Liver (tissue), 9 donors: ENCODE data around the gene SGCD. TPM values are rescaled to one million over a fixed set of nuclear protein-coding genes. Genes with fewer than 3 reads are reported as not detected.

ENCODE experiments used
- DNase-seq: peaks from one replicate; pipeline ENCODE4 v3.0.0-alpha.2; 2017; ENCODE audit warnings: low spot score
- H3K27ac ChIP-seq, 2 donors: one replicate each; pipeline ENCODE4 v1.7.0; 2013; ENCODE audit warnings: inconsistent platforms in 2 of 2, low read length in 2 of 2, control low read depth in 1 of 2, low read depth in 1 of 2, mild to moderate bottlenecking in 1 of 2
- H3K27me3 ChIP-seq, 4 donors: one replicate each; pipeline versions ENCODE4 v1.6.1 to v1.7.0; 2013; ENCODE audit warnings: low read length in 3 of 4, inconsistent platforms in 1 of 4, mild to moderate bottlenecking in 1 of 4, moderate library complexity in 1 of 4; ENCODE audit not compliant: control insufficient read depth in 4 of 4, insufficient read depth in 4 of 4
- H3K36me3 ChIP-seq, 4 donors: one replicate each; pipeline versions ENCODE4 v1.6.1 to v1.7.0; 2013; ENCODE audit warnings: low read length in 3 of 4, mild to moderate bottlenecking in 3 of 4, low read depth in 1 of 4, moderate library complexity in 1 of 4; ENCODE audit not compliant: control insufficient read depth in 4 of 4, insufficient read depth in 3 of 4
- H3K4me1 ChIP-seq, 4 donors: one replicate each; pipeline versions ENCODE4 v1.6.1 to v1.7.0; 2013; ENCODE audit warnings: low read length in 3 of 4, mild to moderate bottlenecking in 3 of 4, moderate library complexity in 1 of 4; ENCODE audit not compliant: control insufficient read depth in 4 of 4, insufficient read depth in 4 of 4
- H3K4me3 ChIP-seq, 3 donors: one replicate each; pipeline versions ENCODE4 v1.6.1 to v1.7.0; 2013; ENCODE audit warnings: low read length in 3 of 3, control low read depth in 1 of 3, low read depth in 1 of 3, mild to moderate bottlenecking in 1 of 3
- H3K9ac ChIP-seq, 2 donors: one replicate each; pipeline ENCODE4 v1.7.0; 2013; ENCODE audit warnings: low read length in 2 of 2, mild to moderate bottlenecking in 2 of 2, moderate library complexity in 2 of 2, control low read depth in 1 of 2, low read depth in 1 of 2
- H3K9me3 ChIP-seq, 4 donors: one replicate each; pipeline versions ENCODE4 v1.6.1 to v1.7.0; 2013; ENCODE audit warnings: low read length in 3 of 4; ENCODE audit not compliant: control insufficient read depth in 4 of 4
- EGR1 ChIP-seq, 2 donors: IDR thresholded peaks; 2 replicates each; pipeline ENCODE4 v1.6.1; 2016 to 2018; ENCODE audit warnings: antibody characterized with exemption in 2 of 2, low read depth in 2 of 2
- FOXA1 ChIP-seq: IDR thresholded peaks from 2 replicates; pipeline ENCODE4 v1.6.1; 2016; ENCODE audit warnings: antibody characterized with exemption
- FOXA2 ChIP-seq: IDR thresholded peaks from 2 replicates; pipeline ENCODE4 v1.6.1; 2016; ENCODE audit warnings: antibody characterized with exemption
- GABPA ChIP-seq, 2 donors: IDR thresholded peaks in 1 of 2; conservative IDR thresholded peaks in 1 of 2; 2 replicates each; pipeline ENCODE4 v1.6.1; 2016; ENCODE audit warnings: antibody characterized with exemption in 2 of 2, mild to moderate bottlenecking in 1 of 2, moderate library complexity in 1 of 2
- HNF4A ChIP-seq, 2 donors: conservative IDR thresholded peaks; 2 replicates each; pipeline ENCODE4 v1.6.1; 2016; ENCODE audit warnings: antibody characterized with exemption in 2 of 2, mild to moderate bottlenecking in 2 of 2
- HNF4G ChIP-seq: IDR thresholded peaks from 2 replicates; pipeline ENCODE4 v1.6.1; 2016; ENCODE audit warnings: antibody characterized with exemption
- JUND ChIP-seq, 2 donors: IDR thresholded peaks; 2 replicates each; pipeline ENCODE4 v1.6.1; 2016; ENCODE audit warnings: antibody characterized with exemption in 2 of 2
- NR2F2 ChIP-seq: IDR thresholded peaks from 2 replicates; pipeline ENCODE4 v1.6.1; 2016; ENCODE audit warnings: antibody characterized with exemption
- RAD21 ChIP-seq, 2 donors: IDR thresholded peaks; 2 replicates each; pipeline ENCODE4 v1.6.1; 2016; ENCODE audit warnings: antibody characterized with exemption in 2 of 2, mild to moderate bottlenecking in 2 of 2
- RXRA ChIP-seq, 2 donors: IDR thresholded peaks; 2 replicates each; pipeline ENCODE4 v1.6.1; 2017 to 2018; ENCODE audit warnings: antibody characterized with exemption in 2 of 2, mild to moderate bottlenecking in 1 of 2
- SP1 ChIP-seq: IDR thresholded peaks from 2 replicates; pipeline ENCODE4 v1.6.1; 2018; ENCODE audit warnings: antibody characterized with exemption, mild to moderate bottlenecking
- TAF1 ChIP-seq: conservative IDR thresholded peaks from 2 replicates; pipeline ENCODE4 v1.6.1; 2016; ENCODE audit warnings: antibody characterized with exemption, mild to moderate bottlenecking
- YY1 ChIP-seq: IDR thresholded peaks from 2 replicates; pipeline ENCODE4 v1.6.1; 2016; ENCODE audit warnings: antibody characterized with exemption, mild to moderate bottlenecking
- WGBS: extraction: QIAGEN DNeasy Blood & Tissue Kit; methylation state at CpG from one replicate; pipeline ENCODE4 v1.1.7; 2013; 5-methylcytosine and 5-hydroxymethylcytosine counted together
- polyA plus RNA-seq, 2 donors: library from polyadenylated mRNA; stranded (reverse) in 1 of 2; unstranded in 1 of 2; fragments of 200-250 nt in 1 of 2; fragments of >200 nt in 1 of 2; fragmentation: Nextera tagmentation in 1 of 2; extraction: Ambion mirVana in 1 of 2; gene quantifications; one replicate each; pipeline versions ENCODE4 v1.2.1 to v1.2.3, GENCODE V29; 2013 to 2015
- total RNA-seq, 2 donors: library from RNA; depleted of rRNA; stranded (reverse); fragments of >200 nt; gene quantifications; one replicate each; pipeline ENCODE4 v1.2.3, GENCODE V29; 2014
- TF ChIP-seq, protein P1 (sequence below): IDR thresholded peaks from 2 replicates; pipeline ENCODE4 v1.6.1; 2016; ENCODE audit warnings: antibody characterized with exemption
- TF ChIP-seq, protein P2 (sequence below): IDR thresholded peaks from 2 replicates; pipeline ENCODE4 v1.6.1; 2016; ENCODE audit warnings: antibody characterized with exemption
- TF ChIP-seq, protein P3 (sequence below): IDR thresholded peaks from 2 replicates; pipeline ENCODE4 v1.6.1; 2016; ENCODE audit warnings: antibody characterized with exemption, mild to moderate bottlenecking
- TF ChIP-seq, protein P4 (sequence below): fragments of 150-350 bp; IDR thresholded peaks from 2 replicates; pipeline ENCODE4 v1.5.1; 2017; ENCODE audit warnings: improper control_type of control experiment, low read depth, low read length; ENCODE audit not compliant: missing input control
- TF ChIP-seq, protein P5 (sequence below): IDR thresholded peaks from 2 replicates; pipeline ENCODE4 v1.6.1; 2016; ENCODE audit warnings: antibody characterized with exemption
- donor health status: healthy.
- donor health status: healthy.
- donor health status: healthy.
- donor health status: healthy.
- donor health status: healthy.

The SGCD gene
- total and polyA plus RNA-seq, 4 donors = 0.35 to 1.7 (median 1.0) TPM

DNA sequence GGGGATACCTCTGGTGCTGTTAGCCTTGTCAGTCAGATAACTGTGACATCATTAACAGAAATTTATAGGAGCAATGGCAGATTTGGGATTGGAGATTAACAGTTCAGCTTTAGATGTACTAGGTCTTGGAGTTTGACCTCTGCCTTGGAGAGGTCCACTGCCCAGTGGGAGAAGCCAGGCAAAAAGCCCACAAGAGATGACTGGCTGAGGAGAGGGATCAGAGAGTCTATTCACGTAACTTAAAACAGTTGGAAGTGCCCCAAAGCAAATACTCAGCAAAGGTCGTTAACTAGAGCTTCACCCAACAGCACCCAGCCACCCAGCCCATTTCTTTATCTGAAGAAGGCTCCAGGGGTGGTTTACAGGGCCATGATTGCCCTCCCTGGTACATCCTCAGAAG, 290.5 kb downstream of the SGCD start:
- no peaks in the 10 kb centered on the region for H3K36me3 ChIP-seq
- no peak overlapping the region for H3K27ac ChIP-seq
- H3K9me3 ChIP-seq = no peaks in the 10 kb centered on the region
- 31% methylated on average over 2 of the region's 2 CpGs for WGBS
- DNase-seq = no peak
- TF ChIP-seq, protein P1, sequence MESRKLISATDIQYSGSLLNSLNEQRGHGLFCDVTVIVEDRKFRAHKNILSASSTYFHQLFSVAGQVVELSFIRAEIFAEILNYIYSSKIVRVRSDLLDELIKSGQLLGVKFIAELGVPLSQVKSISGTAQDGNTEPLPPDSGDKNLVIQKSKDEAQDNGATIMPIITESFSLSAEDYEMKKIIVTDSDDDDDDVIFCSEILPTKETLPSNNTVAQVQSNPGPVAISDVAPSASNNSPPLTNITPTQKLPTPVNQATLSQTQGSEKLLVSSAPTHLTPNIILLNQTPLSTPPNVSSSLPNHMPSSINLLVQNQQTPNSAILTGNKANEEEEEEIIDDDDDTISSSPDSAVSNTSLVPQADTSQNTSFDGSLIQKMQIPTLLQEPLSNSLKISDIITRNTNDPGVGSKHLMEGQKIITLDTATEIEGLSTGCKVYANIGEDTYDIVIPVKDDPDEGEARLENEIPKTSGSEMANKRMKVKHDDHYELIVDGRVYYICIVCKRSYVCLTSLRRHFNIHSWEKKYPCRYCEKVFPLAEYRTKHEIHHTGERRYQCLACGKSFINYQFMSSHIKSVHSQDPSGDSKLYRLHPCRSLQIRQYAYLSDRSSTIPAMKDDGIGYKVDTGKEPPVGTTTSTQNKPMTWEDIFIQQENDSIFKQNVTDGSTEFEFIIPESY = no peak
- no peak for TF ChIP-seq RAD21 (IDR thresholded peaks at IDR 0.05)
- no peak for TF ChIP-seq GABPA (IDR thresholded peaks at IDR 0.05 in 1 of 2, conservative IDR thresholded peaks at IDR 0.05 in 1 of 2)
- TF ChIP-seq, protein P2, sequence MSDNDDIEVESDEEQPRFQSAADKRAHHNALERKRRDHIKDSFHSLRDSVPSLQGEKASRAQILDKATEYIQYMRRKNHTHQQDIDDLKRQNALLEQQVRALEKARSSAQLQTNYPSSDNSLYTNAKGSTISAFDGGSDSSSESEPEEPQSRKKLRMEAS = no peak
- no peak for TF ChIP-seq RXRA (IDR thresholded peaks at IDR 0.05)
- TF ChIP-seq, protein P3, sequence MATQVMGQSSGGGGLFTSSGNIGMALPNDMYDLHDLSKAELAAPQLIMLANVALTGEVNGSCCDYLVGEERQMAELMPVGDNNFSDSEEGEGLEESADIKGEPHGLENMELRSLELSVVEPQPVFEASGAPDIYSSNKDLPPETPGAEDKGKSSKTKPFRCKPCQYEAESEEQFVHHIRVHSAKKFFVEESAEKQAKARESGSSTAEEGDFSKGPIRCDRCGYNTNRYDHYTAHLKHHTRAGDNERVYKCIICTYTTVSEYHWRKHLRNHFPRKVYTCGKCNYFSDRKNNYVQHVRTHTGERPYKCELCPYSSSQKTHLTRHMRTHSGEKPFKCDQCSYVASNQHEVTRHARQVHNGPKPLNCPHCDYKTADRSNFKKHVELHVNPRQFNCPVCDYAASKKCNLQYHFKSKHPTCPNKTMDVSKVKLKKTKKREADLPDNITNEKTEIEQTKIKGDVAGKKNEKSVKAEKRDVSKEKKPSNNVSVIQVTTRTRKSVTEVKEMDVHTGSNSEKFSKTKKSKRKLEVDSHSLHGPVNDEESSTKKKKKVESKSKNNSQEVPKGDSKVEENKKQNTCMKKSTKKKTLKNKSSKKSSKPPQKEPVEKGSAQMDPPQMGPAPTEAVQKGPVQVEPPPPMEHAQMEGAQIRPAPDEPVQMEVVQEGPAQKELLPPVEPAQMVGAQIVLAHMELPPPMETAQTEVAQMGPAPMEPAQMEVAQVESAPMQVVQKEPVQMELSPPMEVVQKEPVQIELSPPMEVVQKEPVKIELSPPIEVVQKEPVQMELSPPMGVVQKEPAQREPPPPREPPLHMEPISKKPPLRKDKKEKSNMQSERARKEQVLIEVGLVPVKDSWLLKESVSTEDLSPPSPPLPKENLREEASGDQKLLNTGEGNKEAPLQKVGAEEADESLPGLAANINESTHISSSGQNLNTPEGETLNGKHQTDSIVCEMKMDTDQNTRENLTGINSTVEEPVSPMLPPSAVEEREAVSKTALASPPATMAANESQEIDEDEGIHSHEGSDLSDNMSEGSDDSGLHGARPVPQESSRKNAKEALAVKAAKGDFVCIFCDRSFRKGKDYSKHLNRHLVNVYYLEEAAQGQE = no peak
- no peak for TF ChIP-seq EGR1 (IDR thresholded peaks at IDR 0.05; ENCODE audit: low read depth in 2 of 2)
- TF ChIP-seq FOXA1 = no peak
- no peak for TF ChIP-seq FOXA2
- no peak for TF ChIP-seq HNF4A (conservative IDR thresholded peaks at IDR 0.05)
- TF ChIP-seq TAF1 = no peak
- TF ChIP-seq JUND (IDR thresholded peaks at IDR 0.05) = no peak
- no peak for TF ChIP-seq YY1
- TF ChIP-seq HNF4G = no peak
- no peak for TF ChIP-seq SP1
- TF ChIP-seq, protein P4, sequence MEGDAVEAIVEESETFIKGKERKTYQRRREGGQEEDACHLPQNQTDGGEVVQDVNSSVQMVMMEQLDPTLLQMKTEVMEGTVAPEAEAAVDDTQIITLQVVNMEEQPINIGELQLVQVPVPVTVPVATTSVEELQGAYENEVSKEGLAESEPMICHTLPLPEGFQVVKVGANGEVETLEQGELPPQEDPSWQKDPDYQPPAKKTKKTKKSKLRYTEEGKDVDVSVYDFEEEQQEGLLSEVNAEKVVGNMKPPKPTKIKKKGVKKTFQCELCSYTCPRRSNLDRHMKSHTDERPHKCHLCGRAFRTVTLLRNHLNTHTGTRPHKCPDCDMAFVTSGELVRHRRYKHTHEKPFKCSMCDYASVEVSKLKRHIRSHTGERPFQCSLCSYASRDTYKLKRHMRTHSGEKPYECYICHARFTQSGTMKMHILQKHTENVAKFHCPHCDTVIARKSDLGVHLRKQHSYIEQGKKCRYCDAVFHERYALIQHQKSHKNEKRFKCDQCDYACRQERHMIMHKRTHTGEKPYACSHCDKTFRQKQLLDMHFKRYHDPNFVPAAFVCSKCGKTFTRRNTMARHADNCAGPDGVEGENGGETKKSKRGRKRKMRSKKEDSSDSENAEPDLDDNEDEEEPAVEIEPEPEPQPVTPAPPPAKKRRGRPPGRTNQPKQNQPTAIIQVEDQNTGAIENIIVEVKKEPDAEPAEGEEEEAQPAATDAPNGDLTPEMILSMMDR = no peak
- TF ChIP-seq, protein P5, sequence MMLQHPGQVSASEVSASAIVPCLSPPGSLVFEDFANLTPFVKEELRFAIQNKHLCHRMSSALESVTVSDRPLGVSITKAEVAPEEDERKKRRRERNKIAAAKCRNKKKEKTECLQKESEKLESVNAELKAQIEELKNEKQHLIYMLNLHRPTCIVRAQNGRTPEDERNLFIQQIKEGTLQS = no peak
- TF ChIP-seq NR2F2 = no peak
- no peak overlapping the region for H3K9ac ChIP-seq
- H3K27me3 ChIP-seq = no peaks in the 10 kb centered on the region
- H3K4me1 ChIP-seq = no peaks in the 10 kb centered on the region
- no peak overlapping the region for H3K4me3 ChIP-seq
